HCT116 (cell line): ENCODE measurements around the gene SRCAP. TPM values are rescaled to one million over a fixed set of nuclear protein-coding genes. Genes with fewer than 3 reads are reported as not detected.

Experiments
- ATAC-seq: fragments of 200-7000 bp; cut with Tn5 transposase; 2 replicates; pipeline ENCODE4 v1.9.1; 2020; ENCODE audit warnings: mild to moderate bottlenecking, moderate library complexity
- BruUV-seq: library from RNA; stranded (reverse); fragments of 400-500 nt; replicated peaks from 2 replicates; lab custom pipeline; 2021; lab: Mats Ljungman, UMichigan
- CTCF ChIA-PET: fragments of 300-600 bp; sonication (Branson Sonifier 250); formaldehyde crosslinking; loops from one replicate; lab custom pipeline; 2021; ENCODE audit warnings: antibody characterized with exemption; lab: Charles Lee
- POLR2A ChIA-PET: fragments of 300-600, 350-600 bp; sonication (Branson Sonifier 250); formaldehyde crosslinking; loops from one replicate; lab custom pipeline; 2021; ENCODE audit warnings: antibody characterized with exemption; lab: Charles Lee
- RAD21 ChIA-PET, 2 experiments: fragments of 300-600 bp; sonication (Branson Sonifier 250); formaldehyde crosslinking; loops; one replicate each; lab custom pipeline; 2023; ENCODE audit warnings: low total read pairs in 2 of 2; ENCODE audit not compliant: uncharacterized antibody in 2 of 2, unreplicated experiment in 2 of 2, low non-redundant PET in 1 of 2; lab: Charles Lee
- DNase-seq: peaks from one replicate; pipeline ENCODE4 v3.0.0-alpha.2; 2010; ENCODE audit warnings: low read depth, low spot score
- H2AFZ ChIP-seq: fragments of 200-600 bp; shearing (Covaris generic), sonication (generic); 2 replicates; pipeline ENCODE4 v1.6.1; 2017; ENCODE audit warnings: low read depth, mixed run types, mixed read lengths, antibody characterized with exemption, low read length; ENCODE audit not compliant: poor library complexity, severe bottlenecking
- H3K27ac ChIP-seq: 2 replicates; pipeline ENCODE4 v1.5.1; 2012; ENCODE audit warnings: low read depth, low read length
- H3K27me3 ChIP-seq: fragments of 200-600 bp; sonication (generic); 2 replicates; pipeline ENCODE4 v1.6.1; 2016; ENCODE audit warnings: mixed run types, low read length, mixed read lengths; ENCODE audit not compliant: insufficient read depth
- H3K36me3 ChIP-seq, 2 experiments: fragments of 200-500 bp in 1 of 2; fragments of 200-600 bp in 1 of 2; sonication (Bioruptor generic) in 1 of 2; sonication (generic) in 1 of 2; 2 replicates each; pipeline versions ENCODE4 v1.5.1 to v1.6.1; 2014 to 2016; ENCODE audit warnings: low read length in 2 of 2, inconsistent platforms in 1 of 2, mixed read lengths in 1 of 2, mixed run types in 1 of 2; ENCODE audit not compliant: insufficient read depth in 2 of 2, control insufficient read depth in 1 of 2
- H3K4me1 ChIP-seq, 2 experiments: fragments of 200-600 bp in 1 of 2; sonication (generic) in 1 of 2; 2 replicates each; pipeline versions ENCODE4 v1.5.1 to v1.6.1; 2012 to 2017; ENCODE audit warnings: low read length in 2 of 2, inconsistent platforms in 1 of 2, mild to moderate bottlenecking in 1 of 2, mixed read lengths in 1 of 2, mixed run types in 1 of 2, moderate library complexity in 1 of 2; ENCODE audit not compliant: insufficient read depth in 2 of 2, control insufficient read depth in 1 of 2
- H3K4me2 ChIP-seq: fragments of 200-600 bp; sonication (generic); 2 replicates; pipeline ENCODE4 v1.6.1; 2017; ENCODE audit warnings: mixed run types, low read length, mixed read lengths
- H3K4me3 ChIP-seq, 2 experiments: fragments of 200-600 bp in 1 of 2; sonication (generic) in 1 of 2; replicated peaks in 1 of 2; 2 replicates each; pipeline ENCODE4 v1.5.1; 2011 to 2016; ENCODE audit warnings: low read length in 2 of 2, control low read depth in 1 of 2, low read depth in 1 of 2, mild to moderate bottlenecking in 1 of 2, mixed read lengths in 1 of 2, mixed run types in 1 of 2
- H3K79me2 ChIP-seq: fragments of 200-600 bp; sonication (generic); 2 replicates; pipeline ENCODE4 v1.6.1; 2017; ENCODE audit warnings: mild to moderate bottlenecking, mixed run types, low read length, moderate library complexity, mixed read lengths; ENCODE audit not compliant: insufficient read depth
- H3K9ac ChIP-seq: fragments of 200-600 bp; sonication (generic); 2 replicates; pipeline ENCODE4 v1.6.1; 2016; ENCODE audit warnings: low read length, mixed read lengths
- H3K9me2 ChIP-seq: fragments of 200-600 bp; sonication (generic), shearing (Covaris generic); 2 replicates; pipeline ENCODE4 v1.6.1; 2017; ENCODE audit warnings: mixed run types, mild to moderate bottlenecking, moderate library complexity; ENCODE audit not compliant: insufficient read depth
- H3K9me3 ChIP-seq, 2 experiments: fragments of 200-500 bp in 1 of 2; fragments of 200-600 bp in 1 of 2; sonication (Bioruptor generic) in 1 of 2; sonication (generic) in 1 of 2; 2 replicates each; pipeline ENCODE4 v1.6.1; 2014 to 2017; ENCODE audit warnings: low read length in 2 of 2, mixed read lengths in 2 of 2, inconsistent platforms in 1 of 2, low read depth in 1 of 2, mild to moderate bottlenecking in 1 of 2, mixed run types in 1 of 2, moderate library complexity in 1 of 2; ENCODE audit not compliant: control insufficient read depth in 1 of 2, insufficient read depth in 1 of 2
- H4K20me1 ChIP-seq: fragments of 200-600 bp; sonication (generic), shearing (Covaris generic); 2 replicates; pipeline ENCODE4 v1.6.1; 2017; ENCODE audit warnings: mixed run types, mild to moderate bottlenecking, moderate library complexity; ENCODE audit not compliant: insufficient read depth
- CEBPB ChIP-seq: IDR thresholded peaks from 2 replicates; pipeline ENCODE4 v1.6.1; 2012; ENCODE audit warnings: low read depth
- CTCF ChIP-seq, 3 experiments: fragments of 200-600 bp in 1 of 3; sonication (generic) in 1 of 3; IDR thresholded peaks in 2 of 3; conservative IDR thresholded peaks in 1 of 3; 2 replicates each; pipeline ENCODE4 v1.5.1; 2012 to 2017; ENCODE audit warnings: low read depth in 2 of 3, low read length in 2 of 3, antibody characterized with exemption in 1 of 3, borderline replicate concordance in 1 of 3, control low read depth in 1 of 3, mild to moderate bottlenecking in 1 of 3, mixed read lengths in 1 of 3, mixed run types in 1 of 3, moderate library complexity in 1 of 3; ENCODE audit not compliant: insufficient read depth in 1 of 3
- EZH2 ChIP-seq: fragments of 200-600 bp; sonication (generic); IDR thresholded peaks from 2 replicates; pipeline ENCODE4 v1.6.1; 2017; ENCODE audit warnings: antibody characterized with exemption, mixed run types
- JUND ChIP-seq: IDR thresholded peaks from 2 replicates; pipeline ENCODE4 v1.6.1; 2012
- POLR2AphosphoS5 ChIP-seq: IDR thresholded peaks from 2 replicates; pipeline ENCODE4 v1.6.1; 2011; ENCODE audit warnings: mild to moderate bottlenecking, low read depth, low read length, moderate library complexity
- SIN3A ChIP-seq: IDR thresholded peaks from 2 replicates; pipeline ENCODE4 v1.6.1; 2012; ENCODE audit warnings: low read depth
- SP1 ChIP-seq: IDR thresholded peaks from 2 replicates; pipeline ENCODE4 v1.6.1; 2012; ENCODE audit warnings: low read depth
- TCF7L2 ChIP-seq: IDR thresholded peaks from 2 replicates; pipeline ENCODE4 v1.7.0; 2011; ENCODE audit warnings: borderline replicate concordance, inconsistent platforms; ENCODE audit not compliant: insufficient read depth, insufficient read length; ENCODE audit errors: extremely low read depth
- ZFX ChIP-seq: fragments of 450-650 bp; IDR thresholded peaks from 2 replicates; pipeline ENCODE4 v1.6.1; 2017
- ZNF274 ChIP-seq: fragments of 200-500 bp; sonication (Bioruptor generic); IDR thresholded peaks from 2 replicates; pipeline ENCODE4 v1.6.1; 2014; ENCODE audit warnings: mild to moderate bottlenecking, low read depth, low read length, inconsistent platforms
- intact Hi-C: fragments of 100-400 bp; cut with micrococcal nuclease; formaldehyde crosslinking; loops from 2 replicates; pipeline ENCODE4 v1.10.0; 2022
- total RNA-seq: library from RNA; stranded (reverse); gene quantifications from one replicate; pipeline ENCODE4 v1.2.1, GENCODE V29; 2021; ENCODE audit not compliant: unreplicated experiment
- TF ChIP-seq, protein P1 (sequence below): IDR thresholded peaks from 2 replicates; pipeline ENCODE4 v1.6.1; 2012

SRCAP gene
- total RNA-seq, 1 experiment from 2014 or later, result 59.6 TPM

- Histone ChIP-seq H3K9me3 (no peaks in the 10 kb centered on the region), H3K79me2 (no peaks in the 10 kb centered on the region), H3K27me3 (no peaks in the 10 kb centered on the region), H3K9ac (no peak overlapping the region), H3K36me3 (peaks cover 13 to 31% of the 10 kb centered on the region in 2 experiments), H4K20me1 (no peaks in the 10 kb centered on the region), H3K4me1 (peaks cover 0 to 11% of the 10 kb centered on the region in 2 experiments; a peak in 2 of 4 replicates), H3K4me3 (no peak overlapping the region), H3K27ac (no peak overlapping the region), H2AFZ (no peak overlapping the region), H3K4me2 (no peak overlapping the region), H3K9me2 (no peaks in the 10 kb centered on the region)
- ATAC-seq (no peak), DNase-seq (no peak)
- RAD21 ChIA-PET, result no interaction called here
- CTCF ChIA-PET, result no interaction called here
- POLR2A ChIA-PET, result no interaction called here
- intact Hi-C loops, result no loop called here
- no peak for TF ChIP-seq SIN3A
- TF ChIP-seq POLR2AphosphoS5, result no peak
- no peak for TF ChIP-seq JUND
- TF ChIP-seq ZNF274, result no peak
- no peak for TF ChIP-seq SP1
- TF ChIP-seq ZFX, result no peak
- BruUV-seq, result no TSS peak
Observed at GRCh38 chr16:30773826-30774225, 74.9 kb downstream of the SRCAP start.

- H3K9ac ChIP-seq, result no peak overlapping the region
Observed at GRCh38 chr16:30774367-30775130, 75.6 kb downstream of the SRCAP start.

More at GRCh38 chr16:30774367-30775130, 75.6 kb downstream of the SRCAP start:
- intact Hi-C loops, result no loop called here
- RAD21 ChIA-PET, result no interaction called here
- DNase-seq (no peak), ATAC-seq (0 out of 2 replicates have a peak, but pooled peaks have one; percentile 1)
- H3K4me3 ChIP-seq, result no peak overlapping the region
- no peaks in the 10 kb centered on the region for H4K20me1 ChIP-seq
- peak overlapping the region; percentile 90 for H3K27ac ChIP-seq
- H3K9me2 ChIP-seq, result no peaks in the 10 kb centered on the region
- BruUV-seq, result no TSS peak
- H3K9me3 ChIP-seq, result no peaks in the 10 kb centered on the region
- H3K27me3 ChIP-seq, result no peaks in the 10 kb centered on the region
- no peak overlapping the region for H2AFZ ChIP-seq
- TF ChIP-seq, protein P1, sequence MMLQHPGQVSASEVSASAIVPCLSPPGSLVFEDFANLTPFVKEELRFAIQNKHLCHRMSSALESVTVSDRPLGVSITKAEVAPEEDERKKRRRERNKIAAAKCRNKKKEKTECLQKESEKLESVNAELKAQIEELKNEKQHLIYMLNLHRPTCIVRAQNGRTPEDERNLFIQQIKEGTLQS, result no peak
- TF ChIP-seq SP1, result no peak
- no peak for TF ChIP-seq CEBPB
- no peak for TF ChIP-seq TCF7L2
- no peak for TF ChIP-seq EZH2
- TF ChIP-seq JUND, result no peak
- TF ChIP-seq CTCF (IDR thresholded peaks at IDR 0.05 in 2 of 3, conservative IDR thresholded peaks at IDR 0.05 in 1 of 3; ENCODE audit: borderline replicate concordance in 1 of 3, insufficient read depth in 1 of 3, low read depth in 2 of 3, low read length in 2 of 3), result no peak
- CTCF ChIA-PET, result no interaction called here
- H3K36me3 ChIP-seq, result peaks cover 9 to 25% of the 10 kb centered on the region in 2 experiments
- peak overlapping the region; percentile 80; the same call in 1 of the 2 replicates for H3K4me2 ChIP-seq
- H3K4me1 ChIP-seq, result peaks cover 0 to 11% of the 10 kb centered on the region in 2 experiments; a peak in 2 of 4 replicates
- POLR2A ChIA-PET, result interaction anchor here (1.1 kb wide), 1 partner anchor 31 kb away, joined by 3 read pairs; no protein-coding TSS in a partner anchor
- H3K79me2 ChIP-seq, result no peaks in the 10 kb centered on the region
